Stomach (tissue), 4 donors: Measurements from ENCODE around the gene PALD1.

Source experiments
- EP300 ChIP-seq: sonication (generic); formaldehyde crosslinking; IDR thresholded peaks from one replicate; pipeline ENCODE4 v1.6.1; 2017; ENCODE audit warnings: antibody characterized with exemption
- TF ChIP-seq, protein P1 (sequence below), 7 experiments: fragments of 450-650 bp in 4 of 7; fragments of 200-600 bp in 3 of 7; sonication (generic) in 3 of 7; IDR thresholded peaks; one replicate each; pipeline ENCODE4 v1.5.1; 2016 to 2019; ENCODE audit warnings: antibody characterized with exemption in 7 of 7, control low read depth in 2 of 7, mild to moderate bottlenecking in 1 of 7

DNA sequence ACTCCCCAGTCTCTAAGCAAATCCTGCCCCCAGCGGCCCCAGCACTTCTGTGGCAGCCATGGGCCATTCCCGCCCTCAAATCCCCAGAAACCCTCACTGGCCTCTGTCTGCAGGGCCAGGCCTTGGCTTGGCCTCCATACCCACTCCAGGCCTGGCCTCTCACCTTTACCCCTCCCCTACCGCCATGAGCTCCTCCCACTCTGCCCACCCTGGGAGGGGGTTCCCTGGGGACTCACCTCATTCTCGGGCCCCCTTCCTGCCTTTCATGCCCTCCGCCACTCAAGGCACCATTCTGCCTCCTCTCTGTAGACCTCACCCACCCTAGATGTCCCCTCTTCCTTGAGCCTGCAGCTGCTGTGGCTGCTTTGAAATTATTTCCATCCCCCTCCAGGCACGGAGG, 83.0 kb downstream of the PALD1 start:
- TF ChIP-seq, protein P1, sequence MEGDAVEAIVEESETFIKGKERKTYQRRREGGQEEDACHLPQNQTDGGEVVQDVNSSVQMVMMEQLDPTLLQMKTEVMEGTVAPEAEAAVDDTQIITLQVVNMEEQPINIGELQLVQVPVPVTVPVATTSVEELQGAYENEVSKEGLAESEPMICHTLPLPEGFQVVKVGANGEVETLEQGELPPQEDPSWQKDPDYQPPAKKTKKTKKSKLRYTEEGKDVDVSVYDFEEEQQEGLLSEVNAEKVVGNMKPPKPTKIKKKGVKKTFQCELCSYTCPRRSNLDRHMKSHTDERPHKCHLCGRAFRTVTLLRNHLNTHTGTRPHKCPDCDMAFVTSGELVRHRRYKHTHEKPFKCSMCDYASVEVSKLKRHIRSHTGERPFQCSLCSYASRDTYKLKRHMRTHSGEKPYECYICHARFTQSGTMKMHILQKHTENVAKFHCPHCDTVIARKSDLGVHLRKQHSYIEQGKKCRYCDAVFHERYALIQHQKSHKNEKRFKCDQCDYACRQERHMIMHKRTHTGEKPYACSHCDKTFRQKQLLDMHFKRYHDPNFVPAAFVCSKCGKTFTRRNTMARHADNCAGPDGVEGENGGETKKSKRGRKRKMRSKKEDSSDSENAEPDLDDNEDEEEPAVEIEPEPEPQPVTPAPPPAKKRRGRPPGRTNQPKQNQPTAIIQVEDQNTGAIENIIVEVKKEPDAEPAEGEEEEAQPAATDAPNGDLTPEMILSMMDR (IDR thresholded peaks at IDR 0.05): no peak
- TF ChIP-seq EP300: no peak
